Right renal cortex interstitium (tissue), 3 donors: Measurements from ENCODE around the gene ADGRL3. TPM values are rescaled to one million over a fixed set of nuclear protein-coding genes. Genes with fewer than 3 reads are reported as not detected.

Experiments used
- DNase-seq, 3 donors: peaks; one replicate each; pipeline ENCODE4 v3.0.0-alpha.2; 2013; ENCODE audit warnings: low read depth in 3 of 3, low spot score in 2 of 3
- polyA plus RNA-seq, 3 donors: library from polyadenylated mRNA; unstranded; fragments of 120-200 nt; gene quantifications; one replicate each; pipeline ENCODE4 v1.2.1, GENCODE V29; 2013; ENCODE audit not compliant: insufficient read length in 3 of 3

ADGRL3 gene
- polyA plus RNA-seq, 3 donors, result 24.5 to 30.2 (median 28.7) TPM

DNA sequence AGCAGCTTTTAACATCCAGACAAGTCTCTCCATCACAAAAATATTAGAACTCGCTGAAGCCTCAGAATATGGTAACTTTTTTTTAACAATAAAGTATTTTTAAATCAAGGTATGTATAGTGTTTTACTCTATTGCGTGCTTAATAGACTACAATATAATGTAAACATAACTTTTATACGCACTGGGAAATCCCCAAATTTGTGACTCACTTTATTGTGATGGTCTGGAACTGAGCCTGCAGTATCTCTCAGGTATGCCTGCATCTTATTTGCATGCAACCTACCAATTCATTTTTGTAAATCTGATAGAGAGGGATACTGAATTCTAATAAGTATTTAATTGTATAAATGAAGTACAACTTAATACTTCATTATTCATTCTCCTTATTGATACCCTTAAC is 823.5 kb downstream of the ADGRL3 start:
- DNase-seq, result no peak

DNA sequence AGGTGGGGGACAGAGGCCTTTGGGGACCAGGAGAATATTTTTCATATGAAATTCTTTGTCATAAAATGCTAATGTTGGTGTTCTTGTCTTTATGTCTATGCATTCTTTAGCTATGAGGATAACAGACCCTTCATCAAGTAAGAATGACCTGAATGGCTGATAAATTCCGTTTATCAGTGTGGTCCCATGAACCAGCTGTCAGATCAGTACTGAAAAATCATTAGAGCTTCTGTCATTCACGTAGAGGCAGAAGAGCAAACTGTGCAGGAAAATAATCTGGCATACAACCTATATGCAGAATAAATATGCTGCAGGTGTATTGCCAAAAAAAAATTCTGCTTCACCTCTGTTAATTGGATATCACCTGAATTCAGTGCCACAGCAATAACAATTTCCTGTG is 828.6 kb downstream of the ADGRL3 start:
- no peak for DNase-seq

- no peak for DNase-seq
Measured at GRCh38 chr4:62030958-62031357, 830.8 kb downstream of the ADGRL3 start.

DNA sequence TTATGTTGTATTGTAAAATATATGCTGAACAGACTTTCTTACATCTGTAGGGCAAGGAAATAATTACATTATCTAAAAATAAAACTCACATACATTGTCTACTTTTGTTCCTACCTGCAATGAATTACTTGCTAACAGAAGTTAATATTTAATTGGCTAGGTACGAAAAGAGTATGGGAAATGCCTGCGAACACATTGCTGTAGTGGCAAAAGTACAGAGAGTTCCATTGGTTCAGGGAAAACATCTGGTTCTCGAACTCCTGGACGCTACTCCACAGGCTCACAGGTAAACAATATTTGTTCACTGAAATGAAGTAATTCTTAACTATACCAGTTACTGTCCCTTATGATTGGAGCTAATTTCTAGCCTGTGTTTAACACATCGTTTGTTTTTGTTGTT is 837.4 kb downstream of the ADGRL3 start:
- no peak for DNase-seq

DNA sequence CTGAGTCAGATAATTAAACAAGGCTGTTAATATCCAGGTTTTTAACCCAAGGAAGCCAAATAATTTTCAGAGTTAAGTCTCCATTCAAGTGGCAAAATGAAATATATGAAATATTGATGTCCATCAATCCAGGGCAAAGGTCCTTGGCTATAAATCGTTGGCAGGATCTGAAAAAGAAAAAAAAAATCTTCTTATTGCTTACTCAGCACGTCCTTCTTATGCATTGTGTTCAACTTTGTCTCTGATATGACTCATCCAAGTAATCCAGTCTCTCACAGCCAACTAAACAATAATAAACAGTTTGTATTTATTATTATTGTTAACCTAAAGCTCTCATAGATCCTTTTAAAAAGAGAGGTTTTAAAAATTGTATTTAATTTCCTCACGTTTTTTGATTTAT is 851.2 kb downstream of the ADGRL3 start:
- no peak for DNase-seq

- no peak for DNase-seq
Measured at GRCh38 chr4:62053974-62054373, 853.8 kb downstream of the ADGRL3 start.

DNA sequence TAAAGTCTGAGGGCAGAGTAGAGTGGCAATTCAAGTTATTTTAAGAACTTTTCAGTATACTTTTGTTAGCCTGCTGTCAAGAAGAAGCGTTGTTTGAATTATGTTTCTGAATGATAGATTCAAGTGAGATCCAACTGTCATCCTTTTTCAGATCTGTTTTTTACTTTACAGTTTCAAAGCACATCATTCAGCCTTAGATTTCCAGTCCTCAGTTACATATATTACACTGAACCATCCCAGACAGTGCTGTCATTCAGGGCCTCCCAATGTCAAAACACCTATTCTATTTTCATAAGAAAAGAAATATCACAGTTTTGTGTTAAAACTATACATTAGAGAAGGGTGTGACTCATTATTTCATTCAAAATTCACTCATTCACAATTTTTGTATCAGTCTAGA is 856.9 kb downstream of the ADGRL3 start:
- no peak for DNase-seq

DNA sequence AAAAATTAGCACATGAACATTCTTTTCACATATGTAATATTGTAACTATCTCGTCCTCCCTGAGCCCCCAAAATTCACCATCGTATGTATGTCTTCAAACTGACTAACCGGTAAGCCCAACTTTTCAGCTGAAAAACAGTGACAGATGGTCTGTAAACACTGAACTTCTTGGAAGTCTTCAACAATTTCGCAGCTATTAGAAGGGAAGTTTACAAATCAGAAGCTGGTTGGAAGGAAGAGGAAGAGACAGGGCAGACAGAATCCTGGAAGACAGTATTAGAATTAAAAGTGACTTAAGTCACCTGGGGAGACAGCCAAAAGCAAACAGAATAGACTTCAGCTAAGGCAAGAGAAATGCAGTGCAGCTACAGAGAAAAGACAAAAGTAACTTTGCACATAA is 858.4 kb downstream of the ADGRL3 start:
- no peak for DNase-seq

GRCh38 chr4:62070291-62070852 is 870.2 kb downstream of the ADGRL3 start:
- DNase-seq, result no peak

DNA sequence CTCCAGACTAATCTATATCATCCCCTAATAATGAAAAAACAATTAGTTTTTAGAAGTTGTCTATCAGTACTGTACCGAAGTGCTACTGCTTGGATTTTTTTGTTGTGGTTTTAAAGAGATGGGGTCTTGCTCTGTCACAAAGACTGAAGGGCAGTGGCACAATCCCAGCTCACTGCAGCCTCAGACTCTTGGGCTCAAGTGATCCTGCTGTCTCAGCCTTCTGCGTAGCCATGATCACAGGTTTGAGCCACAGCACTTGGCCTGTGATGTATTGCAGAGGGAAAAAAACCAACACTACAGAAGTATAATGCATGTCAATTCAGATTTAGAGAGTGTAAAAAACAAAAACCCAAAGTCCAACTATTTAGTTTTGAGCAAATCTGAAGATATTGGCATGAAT is 875.0 kb downstream of the ADGRL3 start:
- DNase-seq, result no peak

GRCh38 chr4:62075521-62075920 is 875.4 kb downstream of the ADGRL3 start:
- DNase-seq, result no peak

DNA sequence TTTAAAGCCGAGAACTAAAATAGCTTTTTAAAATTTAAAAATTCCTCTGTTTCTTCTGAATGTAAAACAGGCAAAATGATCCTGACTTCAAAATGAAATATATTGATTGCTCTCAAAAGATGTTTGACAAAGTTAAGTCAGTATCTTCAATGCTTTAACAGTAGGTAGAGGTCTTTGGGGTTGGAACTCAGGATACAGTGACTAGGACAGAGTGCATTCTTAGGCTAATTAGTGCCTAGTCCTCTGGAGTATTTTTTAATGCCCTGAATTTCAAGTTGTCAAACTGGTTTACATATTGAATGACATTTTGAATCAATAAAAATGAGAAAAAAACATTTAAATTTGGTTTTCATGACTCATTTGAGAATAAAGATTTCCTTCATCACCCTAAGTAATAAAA is 877.3 kb downstream of the ADGRL3 start:
- no peak for DNase-seq

- no peak for DNase-seq
Measured at GRCh38 chr4:62080431-62080830, 880.3 kb downstream of the ADGRL3 start.

DNA sequence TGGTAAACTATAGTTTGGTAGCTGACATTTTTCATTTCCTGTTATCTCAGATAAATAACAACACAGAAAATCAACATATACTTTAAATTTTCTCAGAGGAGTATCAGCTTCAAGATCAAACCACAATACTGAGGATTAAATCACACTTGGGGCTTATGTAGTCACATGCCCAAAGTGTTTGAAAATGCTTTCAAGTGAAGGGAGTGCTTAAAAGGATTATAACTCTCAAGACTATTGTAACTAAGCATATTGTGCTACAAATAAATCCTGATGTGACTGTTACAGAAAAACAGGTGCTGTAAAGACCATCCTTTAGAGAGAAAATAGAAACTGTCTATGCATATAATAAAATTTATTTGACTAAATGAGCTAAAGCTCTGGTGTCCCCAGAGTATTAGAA is 887.6 kb downstream of the ADGRL3 start:
- no peak for DNase-seq

GRCh38 chr4:62093735-62094134 is 893.6 kb downstream of the ADGRL3 start:
- no peak for DNase-seq

- no peak for DNase-seq
Measured at GRCh38 chr4:62096881-62097280, 896.8 kb downstream of the ADGRL3 start.

DNA sequence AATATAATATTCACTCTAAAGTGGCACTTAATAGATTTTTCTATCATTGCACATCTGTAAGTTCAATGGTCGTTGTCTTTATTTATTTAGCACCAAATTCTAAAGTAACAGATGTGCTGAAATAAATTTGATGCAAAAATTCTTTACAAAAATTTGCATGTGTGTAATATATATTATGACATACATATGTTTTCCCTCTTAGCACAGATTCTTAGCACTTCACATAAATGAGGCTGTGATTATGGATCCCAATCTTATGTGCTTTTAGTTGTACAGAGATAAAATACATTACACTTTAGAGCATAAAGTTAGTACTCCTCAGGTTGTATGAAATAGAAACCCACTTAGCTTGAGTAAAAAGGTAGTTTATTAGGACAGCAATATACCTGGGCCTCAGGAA is 915.1 kb downstream of the ADGRL3 start:
- no peak for DNase-seq

DNA sequence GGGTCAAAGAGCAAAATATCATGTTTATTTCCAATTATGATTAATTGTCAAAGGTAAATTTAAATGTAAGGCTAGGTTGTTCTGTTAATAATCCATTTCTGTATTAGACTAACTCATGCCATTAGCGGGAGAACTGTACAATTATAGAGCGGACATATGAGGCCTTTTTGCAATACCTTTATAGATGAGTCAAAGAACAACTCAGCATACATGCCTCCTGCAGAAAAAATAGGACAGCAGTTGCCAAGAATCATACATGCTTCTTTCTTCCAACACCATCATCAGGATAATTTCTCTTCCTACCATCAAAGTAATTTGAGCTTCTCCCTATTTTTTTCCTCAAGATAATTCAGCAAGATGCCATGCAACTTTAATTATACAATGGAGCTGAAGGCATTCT is 917.8 kb downstream of the ADGRL3 start:
- no peak for DNase-seq

- no peak for DNase-seq
Measured at GRCh38 chr4:62118558-62118957, 918.4 kb downstream of the ADGRL3 start.

DNA sequence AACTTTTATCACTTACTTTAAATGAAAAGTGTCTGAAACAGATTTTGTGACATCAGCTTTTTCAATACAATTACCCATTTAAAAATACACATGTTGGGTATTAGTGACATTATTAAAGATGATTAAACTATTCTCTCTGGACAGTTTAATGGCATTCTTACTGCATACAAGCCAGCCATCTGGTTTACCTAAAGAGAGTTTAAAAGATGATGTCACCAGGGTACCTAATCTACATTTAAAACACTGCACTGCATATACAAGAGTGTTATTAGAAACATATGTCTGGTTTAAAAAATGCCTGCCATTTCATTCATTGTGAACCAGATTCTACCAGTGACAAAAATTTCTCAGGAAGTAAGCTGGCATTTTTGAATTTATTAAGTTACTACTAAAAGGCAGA is 919.1 kb downstream of the ADGRL3 start:
- DNase-seq, result no peak

- DNase-seq, result no peak
Measured at GRCh38 chr4:62126064-62126732, 926.1 kb downstream of the ADGRL3 start.
